Stimulated activated CD8-positive, alpha-beta memory T cell treated with anti-CD3 and anti-CD28 coated beads, Interleukin-7, amount 100 ng/mL, for 1 hour (primary cell): Measurements from ENCODE around the gene TGFBR3.

Source experiments
- DNase-seq, 2 donors: peaks; one replicate each; pipeline ENCODE4 v3.0.0-alpha.2; 2020; ENCODE audit warnings: low read depth in 2 of 2

Gene TGFBR3

GRCh38 chr1:91736146-91736714 lies 149.7 kb downstream of the TGFBR3 start:
- no peak for DNase-seq

DNA sequence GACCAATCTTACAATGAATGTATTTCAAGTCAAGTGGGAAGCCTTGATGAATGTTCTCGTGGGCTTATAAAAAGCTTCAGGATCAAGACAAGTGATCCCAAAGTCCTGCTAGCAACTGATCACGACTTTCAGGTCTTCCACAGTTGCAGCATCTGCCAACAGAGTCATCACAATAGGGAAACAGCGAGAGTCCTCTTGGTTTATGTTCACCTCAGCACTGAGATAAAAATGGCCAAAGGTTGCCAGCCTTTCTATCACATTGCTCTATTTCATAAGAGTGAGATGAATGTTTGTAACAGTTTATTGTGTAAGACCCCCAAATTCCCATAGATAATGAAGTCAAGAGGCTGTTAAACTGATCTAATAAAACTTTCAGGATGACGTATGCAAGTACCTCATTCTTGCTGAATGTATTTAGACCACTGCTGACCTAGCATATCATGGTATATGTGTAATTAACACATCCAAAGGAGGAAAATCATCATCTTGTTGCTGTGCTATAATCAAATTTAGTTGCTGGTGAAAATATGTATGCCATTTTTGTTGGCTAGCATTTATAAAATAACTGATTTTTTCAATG lies 150.6 kb downstream of the TGFBR3 start:
- no peak for DNase-seq

GRCh38 chr1:91734761-91735160 lies 151.2 kb downstream of the TGFBR3 start:
- no peak for DNase-seq

DNA sequence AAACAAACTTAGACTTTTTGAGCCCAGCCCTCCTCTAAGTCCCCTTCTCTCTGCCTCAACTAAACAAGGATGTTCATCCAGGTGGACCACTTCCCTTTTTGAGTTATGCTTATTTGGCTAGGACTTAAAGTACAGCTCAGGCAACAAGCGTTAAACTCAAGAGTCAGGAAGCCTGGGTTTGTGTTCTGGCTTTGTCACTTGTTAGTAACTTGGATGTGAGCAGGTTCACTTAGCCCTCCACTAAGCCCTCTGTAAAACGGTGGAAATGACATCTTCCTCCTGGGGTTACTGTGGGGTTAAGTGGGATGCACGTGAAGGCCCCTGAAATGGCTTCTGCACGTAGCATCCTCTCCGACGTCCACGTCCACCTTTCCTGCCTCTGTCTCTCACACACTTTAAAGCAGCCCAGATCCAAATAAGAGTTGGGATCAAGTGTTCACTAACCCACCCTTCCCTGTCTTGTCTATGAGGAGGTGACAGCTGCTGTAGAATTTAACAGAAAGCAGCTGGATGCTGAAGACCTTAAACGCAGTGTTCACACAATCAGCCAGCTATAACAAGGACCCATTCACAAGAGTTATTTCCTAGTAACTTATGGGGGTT lies 152.7 kb downstream of the TGFBR3 start:
- DNase-seq, result no peak

GRCh38 chr1:91732291-91733107 lies 153.5 kb downstream of the TGFBR3 start:
- DNase-seq, result no peak

GRCh38 chr1:91731815-91732214 lies 154.1 kb downstream of the TGFBR3 start:
- DNase-seq, result no peak

DNA sequence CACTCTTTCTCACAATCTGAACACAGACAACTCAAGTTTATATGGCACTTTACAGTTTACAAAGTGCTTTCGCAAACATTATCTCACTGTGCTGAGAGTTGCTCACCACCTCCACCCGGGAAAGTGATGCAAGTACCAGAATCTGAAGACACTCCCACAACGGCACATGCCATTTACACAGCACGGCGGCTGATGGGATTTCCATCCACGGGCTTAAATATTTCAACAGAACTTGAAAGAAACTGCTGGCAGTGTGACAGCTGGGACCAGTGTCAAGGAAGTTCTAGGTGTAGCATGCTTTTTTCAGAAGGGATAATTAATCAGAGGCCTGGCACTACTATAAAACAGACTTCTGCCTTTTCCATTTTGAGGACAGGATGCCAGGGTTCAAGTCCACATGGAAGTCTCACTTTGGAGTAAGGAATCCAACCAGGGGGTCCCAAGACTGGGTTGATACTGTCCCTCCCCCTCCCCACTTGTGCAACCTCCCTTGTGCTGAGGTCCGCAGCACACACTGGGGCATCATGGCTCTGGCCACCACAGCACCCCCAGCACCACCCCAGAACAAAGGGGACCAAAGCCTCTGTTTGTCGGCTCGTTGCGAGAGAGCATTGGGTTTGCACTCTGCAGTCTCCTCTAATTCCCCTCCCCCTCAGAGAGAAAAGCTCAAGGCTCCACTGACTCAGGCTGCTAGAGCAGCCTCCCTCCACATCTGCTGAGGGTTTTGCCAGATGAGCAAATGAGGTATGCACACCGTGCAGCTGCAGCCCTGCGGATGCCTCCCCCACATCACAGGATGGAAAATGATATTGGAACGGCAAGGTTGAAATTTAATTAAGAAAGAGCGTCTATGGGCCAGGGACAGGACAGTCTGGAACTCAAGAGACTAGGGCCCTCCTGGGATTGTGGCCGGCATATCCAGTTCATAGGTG lies 154.9 kb downstream of the TGFBR3 start:
- no peak for DNase-seq

- no peak for DNase-seq
Measured at GRCh38 chr1:91729621-91730358, 156.2 kb downstream of the TGFBR3 start.

DNA sequence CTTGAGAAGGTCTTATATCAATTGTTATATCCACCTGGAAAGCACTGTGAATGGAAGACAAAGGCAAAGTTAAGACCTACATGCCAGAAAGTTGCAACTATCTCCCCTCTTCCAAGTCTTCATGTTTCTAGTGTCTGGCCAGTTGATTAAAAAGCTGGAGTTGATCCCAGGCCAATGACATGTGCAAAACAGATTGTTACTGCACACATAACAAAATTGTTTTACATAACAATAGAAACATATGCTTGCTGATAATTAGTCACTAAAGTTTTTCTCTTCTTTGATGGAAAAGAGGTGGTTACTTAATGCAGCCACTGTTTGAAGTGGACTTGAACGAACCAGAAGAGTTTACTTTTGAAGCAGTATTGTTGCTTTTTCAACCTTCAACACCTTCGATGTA lies 158.2 kb downstream of the TGFBR3 start:
- DNase-seq, result no peak

GRCh38 chr1:91725989-91726721 lies 159.8 kb downstream of the TGFBR3 start:
- DNase-seq, result no peak

- DNase-seq, result no peak
Measured at GRCh38 chr1:91725618-91725988, 160.3 kb downstream of the TGFBR3 start.

GRCh38 chr1:91724644-91725043 lies 161.3 kb downstream of the TGFBR3 start:
- DNase-seq, result no peak

DNA sequence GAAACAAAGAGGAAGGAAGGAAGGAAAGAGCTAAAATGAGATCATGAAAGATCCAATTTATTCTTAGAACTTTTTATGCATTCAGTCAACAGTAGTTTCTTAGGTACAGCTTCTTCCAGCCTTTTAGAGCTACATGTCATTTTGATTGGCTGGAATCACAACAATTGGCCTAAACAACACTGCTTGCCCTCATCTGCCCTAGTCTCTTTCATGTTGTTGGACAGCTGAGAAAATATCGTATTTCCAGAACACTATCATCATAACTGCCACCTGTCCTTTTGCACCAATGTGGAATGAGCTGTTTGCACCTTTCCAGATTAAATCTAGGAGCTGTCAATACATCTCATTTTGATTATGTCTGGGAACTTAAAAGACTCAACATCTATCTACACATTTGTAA lies 161.7 kb downstream of the TGFBR3 start:
- no peak for DNase-seq

DNA sequence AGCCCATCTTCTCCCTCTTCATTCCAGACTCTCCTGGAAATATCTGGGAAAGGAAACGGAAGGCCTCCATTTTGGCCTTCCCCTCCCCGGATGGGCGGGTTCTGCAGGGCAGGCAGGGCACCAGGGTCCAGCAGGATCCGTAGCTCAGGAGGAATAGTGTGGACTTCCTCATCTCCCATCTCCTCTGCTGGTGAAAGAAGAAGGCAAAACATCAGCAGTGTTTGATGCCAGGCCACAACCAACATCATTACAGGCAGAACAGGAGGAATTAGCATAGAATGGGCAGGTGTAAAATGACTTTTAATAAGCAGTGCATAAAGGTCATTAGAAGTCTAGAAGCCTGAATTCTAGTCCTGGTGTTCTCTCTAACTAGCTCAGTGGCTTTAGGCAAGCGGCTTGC lies 165.9 kb downstream of the TGFBR3 start:
- DNase-seq, result no peak

GRCh38 chr1:91718877-91719276 lies 167.1 kb downstream of the TGFBR3 start:
- no peak for DNase-seq

- DNase-seq, result no peak
Measured at GRCh38 chr1:91718368-91718767, 167.6 kb downstream of the TGFBR3 start.

- no peak for DNase-seq
Measured at GRCh38 chr1:91717839-91718238, 168.1 kb downstream of the TGFBR3 start.

GRCh38 chr1:91716339-91716738 lies 169.6 kb downstream of the TGFBR3 start:
- DNase-seq, result no peak

GRCh38 chr1:91715416-91716000 lies 170.4 kb downstream of the TGFBR3 start:
- no peak for DNase-seq

DNA sequence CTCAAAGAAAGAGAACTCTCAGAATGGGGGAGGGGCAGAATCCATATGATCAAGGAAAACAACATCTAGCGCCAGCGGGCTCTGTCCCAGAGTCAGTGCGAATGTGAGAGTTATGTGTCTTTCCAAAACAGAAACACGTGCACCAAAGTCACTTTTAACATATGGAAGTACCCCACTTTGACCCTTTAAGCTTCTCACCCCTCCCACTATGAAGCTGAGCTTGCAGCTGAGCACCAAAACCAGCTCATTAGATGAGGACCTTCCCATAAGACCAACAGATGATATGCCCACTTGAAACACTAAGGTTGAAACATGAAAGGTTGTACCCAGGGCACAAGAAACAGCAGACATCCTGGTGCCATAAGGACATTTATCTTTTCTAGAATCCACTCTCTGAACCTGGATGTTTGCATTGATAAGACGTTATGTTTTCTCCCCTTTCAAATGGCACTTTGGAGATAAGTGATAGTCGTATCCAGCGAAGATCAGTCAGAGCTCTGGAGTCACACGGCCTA lies 171.0 kb downstream of the TGFBR3 start:
- DNase-seq, result no peak
